SHP77 (cell line): ENCODE results near the gene ZNF256.

ENCODE experiments used
- DNase-seq, 2 experiments: peaks; one replicate each; lab custom pipeline; 2025; lab: John Stamatoyannopoulos, UW

Gene ZNF256

GRCh38 chr19:57947419-57948134 lies at the start of gene ZNF256:
ZNF256 (minus strand) TSS chr19:57947706; CDS start chr19:57947474, 232 bp downstream.
- peak; percentile 93 to 95 for DNase-seq

GRCh38 chr19:57992841-57993240 lies 45.3 kb upstream of the ZNF256 start:
- no peak for DNase-seq

GRCh38 chr19:57978586-57979289 lies 31.2 kb upstream of the ZNF256 start:
- no peak for DNase-seq

GRCh38 chr19:57974434-57974833 lies 26.9 kb upstream of the ZNF256 start, which contains the start of gene C19orf18:
C19orf18 (minus strand) TSS chr19:57974534; CDS start chr19:57974432, 102 bp downstream.
- DNase-seq = no peak

GRCh38 chr19:57964761-57965160 lies 17.3 kb upstream of the ZNF256 start:
- DNase-seq = no peak

GRCh38 chr19:57961785-57962184 lies 14.3 kb upstream of the ZNF256 start:
- no peak for DNase-seq

GRCh38 chr19:57954996-57955395 lies 7.5 kb upstream of the ZNF256 start:
- no peak for DNase-seq

GRCh38 chr19:57949702-57950101 lies 2.2 kb upstream of the ZNF256 start:
- no peak for DNase-seq

- DNase-seq = no peak
Observed at GRCh38 chr19:57949296-57949695, 1.8 kb upstream of the ZNF256 start.

- DNase-seq = no peak
Observed at GRCh38 chr19:57947088-57947418, 453 bp downstream of the ZNF256 start.

GRCh38 chr19:57946316-57946715 lies 1.2 kb downstream of the ZNF256 start:
- no peak for DNase-seq

- no peak for DNase-seq
Observed at GRCh38 chr19:57941593-57941992, 5.9 kb downstream of the ZNF256 start.

- DNase-seq = no peak
Observed at GRCh38 chr19:57935731-57936130, 11.8 kb downstream of the ZNF256 start.

- DNase-seq = no peak
Observed at GRCh38 chr19:57934820-57935665, 12.5 kb downstream of the ZNF256 start, which contains the start of gene ZNF418. ZNF418 (minus strand) TSS chr19:57935402; CDS start chr19:57933822, 1,580 bp downstream.

- DNase-seq = no peak
Observed at GRCh38 chr19:57927587-57927986, 19.9 kb downstream of the ZNF256 start.

- peak; percentile 94 to 96 for DNase-seq
Observed at GRCh38 chr19:57916168-57916995, 31.1 kb downstream of the ZNF256 start, which contains the start of gene ZNF417. ZNF417 (minus strand) TSS chr19:57916592; CDS start chr19:57916411, 181 bp downstream.

- DNase-seq = no peak
Observed at GRCh38 chr19:57914531-57914930, 33.0 kb downstream of the ZNF256 start.

- DNase-seq = no peak
Observed at GRCh38 chr19:57907394-57907793, 40.1 kb downstream of the ZNF256 start.

GRCh38 chr19:57905258-57905657 lies 42.2 kb downstream of the ZNF256 start:
- no peak for DNase-seq

GRCh38 chr19:57903618-57904184 lies 43.8 kb downstream of the ZNF256 start:
- DNase-seq = no peak

- no peak for DNase-seq
Observed at GRCh38 chr19:57900311-57900710, 47.2 kb downstream of the ZNF256 start.
